Activated CD8-positive, alpha-beta memory T cell treated with anti-CD3 and anti-CD28 coated beads, Interleukin-2, amount 50 U/mL, for 1 hour (primary cell): ENCODE results near the gene EXOSC5.
"Not testable (repeated sequence)": the region's sequence is repeated elsewhere in the genome, so short reads cannot be mapped to it uniquely, and the experiment has no call there.

Experiments used
- DNase-seq: peaks from one replicate; pipeline ENCODE4 v3.0.0-alpha.2; 2020; ENCODE audit errors: extremely low read depth

EXOSC5 gene

GRCh38 chr19:41405776-41406175 is 8.6 kb upstream of the EXOSC5 start:
- DNase-seq, result no peak

GRCh38 chr19:41403181-41403970 is 6.2 kb upstream of the EXOSC5 start:
- no peak for DNase-seq

GRCh38 chr19:41402010-41402409 is 4.9 kb upstream of the EXOSC5 start:
- DNase-seq, result no peak

GRCh38 chr19:41401483-41401882 is 4.3 kb upstream of the EXOSC5 start:
- no peak for DNase-seq

- no peak for DNase-seq
These were observed 2.4 kb upstream of the EXOSC5 start for GRCh38 chr19:41399525-41399924.

GRCh38 chr19:41399091-41399490 is 1.9 kb upstream of the EXOSC5 start:
- no peak for DNase-seq

- no peak for DNase-seq
These were observed 1.4 kb upstream of the EXOSC5 start for GRCh38 chr19:41398598-41398997.

GRCh38 chr19:41398050-41398418 is 875 bp upstream of the EXOSC5 start:
- no peak for DNase-seq

GRCh38 chr19:41395355-41395754 is 1.8 kb downstream of the EXOSC5 start:
- DNase-seq, result no peak

GRCh38 chr19:41392775-41393174 is 4.4 kb downstream of the EXOSC5 start:
- no peak for DNase-seq

GRCh38 chr19:41391618-41392017 is 5.5 kb downstream of the EXOSC5 start:
- no peak for DNase-seq

GRCh38 chr19:41386442-41386841 is 10.7 kb downstream of the EXOSC5 start:
- DNase-seq, result no peak

GRCh38 chr19:41384351-41384750 is 12.8 kb downstream of the EXOSC5 start:
- no peak for DNase-seq

- DNase-seq, result not testable (repeated sequence)
These were observed 15.6 kb downstream of the EXOSC5 start for GRCh38 chr19:41381536-41381935.

- DNase-seq, result no peak
These were observed 19.0 kb downstream of the EXOSC5 start for GRCh38 chr19:41377977-41378709.

- DNase-seq, result no peak
These were observed 20.2 kb downstream of the EXOSC5 start for GRCh38 chr19:41376998-41377365.

- no peak for DNase-seq
These were observed 20.7 kb downstream of the EXOSC5 start, which contains the start of gene TMEM91 for GRCh38 chr19:41376241-41376997. Gene TMEM91, plus strand, starts transcription at chr19:41376533. Its CDS starts 1,777 bp downstream, at chr19:41378310.

GRCh38 chr19:41373993-41374392 is 23.2 kb downstream of the EXOSC5 start:
- DNase-seq, result no peak

- no peak for DNase-seq
These were observed 24.7 kb downstream of the EXOSC5 start for GRCh38 chr19:41372501-41372900.

- DNase-seq, result no peak
These were observed 25.6 kb downstream of the EXOSC5 start for GRCh38 chr19:41371541-41371940.

GRCh38 chr19:41371119-41371518 is 26.0 kb downstream of the EXOSC5 start:
- not testable (repeated sequence) for DNase-seq

- no peak for DNase-seq
These were observed 27.4 kb downstream of the EXOSC5 start for GRCh38 chr19:41369769-41370168.
